H1 (cell line): ENCODE measurements around the gene ARHGDIB. TPM values are rescaled to one million over a fixed set of nuclear protein-coding genes. Genes with fewer than 3 reads are reported as not detected.

Experiments
- CTCF ChIA-PET: fragments of 300-600 bp; sonication (Branson Sonifier 250); formaldehyde crosslinking; loops from one replicate; lab custom pipeline; 2021; ENCODE audit not compliant: partially characterized antibody; lab: Charles Lee
- POLR2A ChIA-PET: fragments of 300-600 bp; sonication (Branson Sonifier 250); formaldehyde crosslinking; loops from one replicate; lab custom pipeline; 2021; ENCODE audit warnings: inconsistent platforms; ENCODE audit not compliant: partially characterized antibody; lab: Charles Lee
- DNase-seq, 2 experiments: peaks; one replicate each; pipeline versions ENCODE4 v3.0.0 to v3.0.0-alpha.2; 2010 to 2022; ENCODE audit warnings: low spot score in 2 of 2, low read depth in 1 of 2, mixed read lengths in 1 of 2
- FAIRE-seq: peaks from 2 replicates; lab custom pipeline; 2011; peaks lifted over from hg19 to GRCh38; lab: Jason Lieb, UNC
- H2AFZ ChIP-seq: 2 replicates; pipeline ENCODE4 v1.8.1; 2012; ENCODE audit warnings: low read length, inconsistent platforms
- H2AK5ac ChIP-seq: 2 replicates; pipeline ENCODE4 v1.6.1; 2013; ENCODE audit warnings: low read depth, low read length
- H2BK120ac ChIP-seq: replicated peaks from 2 replicates; pipeline ENCODE3; 2013; ENCODE audit warnings: low read depth, low read length, inconsistent platforms
- H2BK12ac ChIP-seq: 2 replicates; pipeline ENCODE4 v1.6.1; 2013; ENCODE audit warnings: low read depth, low read length
- H2BK15ac ChIP-seq: 2 replicates; pipeline ENCODE4 v1.6.1; 2013; ENCODE audit warnings: low read length
- H2BK20ac ChIP-seq: 2 replicates; pipeline ENCODE4 v1.6.1; 2013; ENCODE audit warnings: low read length
- H2BK5ac ChIP-seq: 2 replicates; pipeline ENCODE4 v1.6.1; 2013; ENCODE audit warnings: low read depth, low read length
- H3K14ac ChIP-seq: 2 replicates; pipeline ENCODE4 v1.6.1; 2013; ENCODE audit warnings: inconsistent platforms; ENCODE audit not compliant: insufficient read length
- H3K18ac ChIP-seq: 2 replicates; pipeline ENCODE4 v1.6.1; 2013; ENCODE audit warnings: low read length; ENCODE audit errors: extremely low read depth
- H3K23ac ChIP-seq: 2 replicates; pipeline ENCODE4 v1.6.1; 2013; ENCODE audit warnings: inconsistent platforms; ENCODE audit not compliant: insufficient read length
- H3K23me2 ChIP-seq: 2 replicates; pipeline ENCODE4 v1.6.1; 2013; ENCODE audit warnings: low read depth, low read length
- H3K27ac ChIP-seq: 2 replicates; pipeline ENCODE4 v1.6.1; 2011; ENCODE audit warnings: low read depth, low read length, inconsistent platforms
- H3K27me3 ChIP-seq, 4 experiments: replicated peaks in 1 of 4; 1 replicate in 1 of 4; 2 replicates in 3 of 4; pipeline versions ENCODE4 v1.6.1 to v1.8.1; 2011 to 2013; ENCODE audit warnings: low read length in 3 of 4, mild to moderate bottlenecking in 3 of 4, inconsistent platforms in 2 of 4, mixed read lengths in 2 of 4, moderate library complexity in 1 of 4; ENCODE audit not compliant: control insufficient read depth in 3 of 4, insufficient read depth in 3 of 4; ENCODE audit errors: extremely low read depth in 1 of 4
- H3K36me3 ChIP-seq, 4 experiments: 2 replicates each; pipeline versions ENCODE4 v1.6.1 to v1.8.1; 2011 to 2013; ENCODE audit warnings: mild to moderate bottlenecking in 4 of 4, low read length in 3 of 4, moderate library complexity in 2 of 4, control low read depth in 1 of 4, inconsistent platforms in 1 of 4; ENCODE audit not compliant: insufficient read depth in 4 of 4, control insufficient read depth in 2 of 4
- H3K4ac ChIP-seq: replicated peaks from 2 replicates; pipeline ENCODE3; 2013; ENCODE audit warnings: low read length, low read depth, mixed read lengths, inconsistent platforms; ENCODE audit not compliant: insufficient read length
- H3K4me1 ChIP-seq, 4 experiments: replicated peaks in 1 of 4; 1 replicate in 1 of 4; 2 replicates in 3 of 4; pipeline versions ENCODE4 v1.6.1 to v1.8.1; 2011 to 2013; ENCODE audit warnings: low read length in 3 of 4, inconsistent platforms in 2 of 4, mixed read lengths in 1 of 4; ENCODE audit not compliant: insufficient read depth in 4 of 4, control insufficient read depth in 3 of 4
- H3K4me2 ChIP-seq, 2 experiments: 2 replicates each; pipeline versions ENCODE4 v1.6.1 to v1.8.1; 2011 to 2013; ENCODE audit warnings: low read depth in 2 of 2, low read length in 2 of 2, control low read depth in 1 of 2, inconsistent platforms in 1 of 2, mild to moderate bottlenecking in 1 of 2; ENCODE audit not compliant: insufficient read depth in 1 of 2
- H3K4me3 ChIP-seq, 4 experiments: fragments of 200-600, 300-600 bp in 1 of 4; sonication (generic), shearing (Covaris generic), sonication (Bioruptor Twin) in 1 of 4; 2 replicates each; pipeline versions ENCODE4 v1.5.1 to v1.8.1; 2011 to 2016; ENCODE audit warnings: low read length in 4 of 4, low read depth in 3 of 4, control low read depth in 2 of 4, inconsistent platforms in 2 of 4, mild to moderate bottlenecking in 2 of 4, mixed read lengths in 1 of 4, moderate library complexity in 1 of 4; ENCODE audit not compliant: insufficient read depth in 2 of 4; ENCODE audit errors: extremely low read depth in 1 of 4
- H3K56ac ChIP-seq: replicated peaks from 2 replicates; pipeline ENCODE3; 2013; ENCODE audit warnings: low read depth, mild to moderate bottlenecking, mixed read lengths, low read length, inconsistent platforms; ENCODE audit not compliant: insufficient read length
- H3K79me1 ChIP-seq: 2 replicates; pipeline ENCODE4 v1.6.1; 2013; ENCODE audit warnings: low read depth, low read length, control low read depth
- H3K79me2 ChIP-seq, 2 experiments: 2 replicates each; pipeline versions ENCODE4 v1.6.1 to v1.8.1; 2012 to 2013; ENCODE audit warnings: low read length in 2 of 2, mild to moderate bottlenecking in 2 of 2, inconsistent platforms in 1 of 2; ENCODE audit not compliant: insufficient read depth in 2 of 2, control insufficient read depth in 1 of 2
- H3K9ac ChIP-seq, 4 experiments: replicated peaks in 1 of 4; 1 replicate in 1 of 4; 2 replicates in 3 of 4; pipeline versions ENCODE4 v1.6.1 to v1.8.1; 2011 to 2013; ENCODE audit warnings: low read depth in 3 of 4, low read length in 3 of 4, control low read depth in 2 of 4, mild to moderate bottlenecking in 2 of 4, moderate library complexity in 2 of 4, inconsistent platforms in 1 of 4; ENCODE audit errors: extremely low read depth in 1 of 4
- H3K9me3 ChIP-seq, 2 experiments: 2 replicates each; pipeline versions ENCODE4 v1.6.1 to v1.8.1; 2012 to 2013; ENCODE audit warnings: mild to moderate bottlenecking in 2 of 2, moderate library complexity in 2 of 2, control low read depth in 1 of 2, inconsistent platforms in 1 of 2, low read depth in 1 of 2, low read length in 1 of 2, mixed read lengths in 1 of 2; ENCODE audit not compliant: insufficient read depth in 2 of 2
- H4K20me1 ChIP-seq, 2 experiments: replicated peaks in 1 of 2; 2 replicates each; pipeline versions ENCODE3 to v1.8.1; 2011 to 2013; ENCODE audit warnings: inconsistent platforms in 2 of 2, low read length in 2 of 2, mild to moderate bottlenecking in 1 of 2; ENCODE audit not compliant: insufficient read depth in 2 of 2, control insufficient read depth in 1 of 2
- H4K5ac ChIP-seq: 2 replicates; pipeline ENCODE4 v1.6.1; 2013; ENCODE audit warnings: low read length, low read depth, mixed read lengths, inconsistent platforms; ENCODE audit not compliant: insufficient read length
- H4K8ac ChIP-seq: 2 replicates; pipeline ENCODE4 v1.8.0; 2013; ENCODE audit warnings: mild to moderate bottlenecking, moderate library complexity, low read length, inconsistent platforms; ENCODE audit not compliant: insufficient read depth; ENCODE audit errors: extremely low read depth
- H4K91ac ChIP-seq: replicated peaks from 2 replicates; pipeline ENCODE3; 2013; ENCODE audit warnings: low read length, mixed read lengths, inconsistent platforms; ENCODE audit not compliant: insufficient read length
- BRCA1 ChIP-seq: IDR thresholded peaks from 2 replicates; pipeline ENCODE4 v1.6.1; 2012; ENCODE audit warnings: low read depth, low read length, improper control_type of control experiment
- SAP30 ChIP-seq: fragments of 300-600 bp; sonication (generic); IDR thresholded peaks from 2 replicates; pipeline ENCODE4 v1.7.1; 2012; ENCODE audit warnings: low read length, moderate library complexity, mild to moderate bottlenecking, inconsistent platforms; ENCODE audit not compliant: insufficient read depth, insufficient replicate concordance
- TEAD4 ChIP-seq: IDR thresholded peaks from 2 replicates; pipeline ENCODE4 v1.6.1; 2012; ENCODE audit warnings: low read depth, low read length, inconsistent platforms, mixed read lengths
- WGBS, 2 experiments: shearing (Covaris generic) in 1 of 2; methylation state at CpG; one replicate each; pipeline versions ENCODE4 v1.1.6 to v1.1.7; 2013 to 2015; ENCODE audit warnings: low lambda C conversion rate in 2 of 2, mixed read lengths in 2 of 2, inconsistent platforms in 1 of 2, low coverage in 1 of 2, missing lambda C conversion rate in 1 of 2; ENCODE audit not compliant: insufficient replicate concordance in 2 of 2, insufficient coverage in 1 of 2, insufficient read length in 1 of 2; ENCODE audit errors: extremely low coverage in 1 of 2, missing lambda C conversion rate in 1 of 2; 5-methylcytosine and 5-hydroxymethylcytosine counted together
- polyA plus RNA-seq, 7 experiments: library from polyadenylated mRNA; depleted of rRNA in 3 of 7; stranded (reverse) in 5 of 7; unstranded in 2 of 7; fragments of >200 nt in 5 of 7; fragments of 200-250 nt in 2 of 7; gene quantifications; 1 replicate in 5 of 7; 2 replicates in 1 of 7; 4 replicates in 1 of 7; pipeline versions ENCODE4 v1.2.1 to v1.2.3, GENCODE V29; 2011 to 2013; ENCODE audit warnings: missing spikeins in 2 of 7, mixed read lengths in 2 of 7
- total RNA-seq: library from RNA; stranded (reverse); fragmentation: NEBNext Ultra II Directional; extraction: Animal tissue kit (Norgen Biotek cat#: 25700); gene quantifications from 2 replicates; pipeline ENCODE4 v1.2.1, GENCODE V29; 2021

Gene ARHGDIB
- total and polyA plus RNA-seq, 2 of the 8 experiments (the other 6 are each of a cell fraction or from before 2014, with no cell fraction given): 0.82 to 1.3 TPM

DNA sequence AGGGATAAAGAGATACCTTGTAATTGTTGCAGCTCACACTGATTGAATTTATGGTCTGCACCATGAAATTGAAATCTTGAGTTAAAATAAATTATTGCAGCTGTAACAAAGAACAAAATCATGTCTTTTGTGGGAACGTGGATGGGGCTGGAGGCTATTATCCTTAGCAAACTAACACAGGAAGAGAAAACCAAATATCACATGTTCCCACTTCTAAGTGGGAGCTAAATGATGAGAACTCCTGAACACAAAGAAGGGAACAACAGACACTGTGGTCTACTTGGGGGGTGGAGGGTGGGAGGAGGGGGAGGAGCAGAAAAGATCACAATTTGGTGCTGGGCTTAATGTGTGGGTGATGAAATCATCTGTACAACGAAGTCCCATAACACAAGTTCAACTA, 45.7 kb downstream of the ARHGDIB start:
- POLR2A ChIA-PET: no interaction called here
- no peak overlapping the region for H4K8ac ChIP-seq
- H3K27me3 ChIP-seq: no peaks in the 10 kb centered on the region
- DNase-seq: no peak
- no peaks in the 10 kb centered on the region for H4K20me1 ChIP-seq
- no peak overlapping the region for H3K14ac ChIP-seq
- H3K9ac ChIP-seq: no peak overlapping the region
- no peak overlapping the region for H3K4me2 ChIP-seq
- H3K56ac ChIP-seq: no peak overlapping the region
- 78% methylated on average over 2 of the region's 2 CpGs; no CpG with 5 or more reads in 1 of the 2 experiments for WGBS, 2 experiments
- no peak overlapping the region for H4K91ac ChIP-seq
- no peaks in the 10 kb centered on the region for H3K79me2 ChIP-seq
- no peak for TF ChIP-seq SAP30
- TF ChIP-seq BRCA1: no peak
- no peak for TF ChIP-seq TEAD4
- no peaks in the 10 kb centered on the region for H3K79me1 ChIP-seq
- CTCF ChIA-PET: interaction anchor here (1.6 to 2.2 kb wide), 2 partner anchors 13 to 20 kb away, joined by 3 to 7 read pairs; no protein-coding TSS in a partner anchor
- no peak overlapping the region for H2BK5ac ChIP-seq
- H2BK120ac ChIP-seq: no peak overlapping the region
- H3K23me2 ChIP-seq: no peaks in the 10 kb centered on the region
- FAIRE-seq: no peak
- no peak overlapping the region for H3K4me3 ChIP-seq
- H2AK5ac ChIP-seq: no peak overlapping the region
- H4K5ac ChIP-seq: no peak overlapping the region
- H3K27ac ChIP-seq: no peak overlapping the region
- H3K36me3 ChIP-seq: no peaks in the 10 kb centered on the region
- no peak overlapping the region for H2BK15ac ChIP-seq
- no peak overlapping the region for H2BK20ac ChIP-seq
- H3K18ac ChIP-seq: no peak overlapping the region
- H2AFZ ChIP-seq: no peak overlapping the region
- no peaks in the 10 kb centered on the region for H3K4me1 ChIP-seq
- no peak overlapping the region for H2BK12ac ChIP-seq
- no peaks in the 10 kb centered on the region for H3K9me3 ChIP-seq
- no peak overlapping the region for H3K4ac ChIP-seq
- H3K23ac ChIP-seq: no peak overlapping the region
